Measurements from ENCODE around the gene FOXO3. TPM values are rescaled to one million over a fixed set of nuclear protein-coding genes. Genes with fewer than 3 reads are reported as not detected.

The FOXO3 gene
- total RNA-seq, 2 experiments from 2014 or later, result 7.5 to 9.0 TPM

DNA sequence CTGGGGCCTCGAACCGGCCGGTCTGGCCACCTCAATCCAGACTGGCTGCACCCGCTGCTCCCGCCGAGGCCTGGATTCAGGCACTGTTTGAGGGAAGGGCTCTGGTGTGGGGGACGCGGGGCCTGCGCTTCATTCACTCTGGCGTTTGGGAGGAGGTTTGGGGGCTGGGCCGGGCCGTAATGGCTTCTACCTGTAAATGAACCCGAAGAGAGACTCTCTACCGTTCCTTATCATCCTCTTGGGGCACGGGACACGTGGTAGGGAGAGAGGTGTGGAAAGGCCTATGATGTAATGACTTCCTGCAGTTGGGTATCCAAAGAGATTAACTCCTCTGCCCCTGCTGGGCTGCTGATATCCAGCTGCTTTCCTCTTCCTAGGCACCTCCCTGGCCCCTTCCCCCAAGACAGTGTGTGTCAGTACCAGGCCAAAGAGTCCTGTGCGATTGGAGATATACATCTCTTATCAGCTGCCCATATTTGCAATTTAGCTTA is 1.8 kb downstream of the FOXO3 start:
- no peaks in the 10 kb centered on the region for H3K9me3 Mint-ChIP-seq
- ChIA-PET POLR2A (interaction anchor here (0.9 kb wide), 1 partner anchor 16 kb away, joined by 3 read pairs; no protein-coding TSS in a partner anchor), CTCF (no interaction called here)
- H3K36me3 Mint-ChIP-seq (ENCODE audit: low read depth), result peaks cover 19% of the 10 kb centered on the region
- TF ChIP-seq, protein P1, sequence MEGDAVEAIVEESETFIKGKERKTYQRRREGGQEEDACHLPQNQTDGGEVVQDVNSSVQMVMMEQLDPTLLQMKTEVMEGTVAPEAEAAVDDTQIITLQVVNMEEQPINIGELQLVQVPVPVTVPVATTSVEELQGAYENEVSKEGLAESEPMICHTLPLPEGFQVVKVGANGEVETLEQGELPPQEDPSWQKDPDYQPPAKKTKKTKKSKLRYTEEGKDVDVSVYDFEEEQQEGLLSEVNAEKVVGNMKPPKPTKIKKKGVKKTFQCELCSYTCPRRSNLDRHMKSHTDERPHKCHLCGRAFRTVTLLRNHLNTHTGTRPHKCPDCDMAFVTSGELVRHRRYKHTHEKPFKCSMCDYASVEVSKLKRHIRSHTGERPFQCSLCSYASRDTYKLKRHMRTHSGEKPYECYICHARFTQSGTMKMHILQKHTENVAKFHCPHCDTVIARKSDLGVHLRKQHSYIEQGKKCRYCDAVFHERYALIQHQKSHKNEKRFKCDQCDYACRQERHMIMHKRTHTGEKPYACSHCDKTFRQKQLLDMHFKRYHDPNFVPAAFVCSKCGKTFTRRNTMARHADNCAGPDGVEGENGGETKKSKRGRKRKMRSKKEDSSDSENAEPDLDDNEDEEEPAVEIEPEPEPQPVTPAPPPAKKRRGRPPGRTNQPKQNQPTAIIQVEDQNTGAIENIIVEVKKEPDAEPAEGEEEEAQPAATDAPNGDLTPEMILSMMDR (IDR thresholded peaks at IDR 0.05), result no peak
- H3K4me1 Mint-ChIP-seq (ENCODE audit: low read depth), result peaks cover 45% of the 10 kb centered on the region
- ATAC-seq (no peak), DNase-seq (no peak)
- intact Hi-C loops (cut with micrococcal nuclease), result no loop called here
- peaks cover 1% of the 10 kb centered on the region for H3K27me3 Mint-ChIP-seq
- H3K27ac Mint-ChIP-seq, result no peak overlapping the region
- H3K4me3 Mint-ChIP-seq, result peak overlapping the region; percentile 39

DNA sequence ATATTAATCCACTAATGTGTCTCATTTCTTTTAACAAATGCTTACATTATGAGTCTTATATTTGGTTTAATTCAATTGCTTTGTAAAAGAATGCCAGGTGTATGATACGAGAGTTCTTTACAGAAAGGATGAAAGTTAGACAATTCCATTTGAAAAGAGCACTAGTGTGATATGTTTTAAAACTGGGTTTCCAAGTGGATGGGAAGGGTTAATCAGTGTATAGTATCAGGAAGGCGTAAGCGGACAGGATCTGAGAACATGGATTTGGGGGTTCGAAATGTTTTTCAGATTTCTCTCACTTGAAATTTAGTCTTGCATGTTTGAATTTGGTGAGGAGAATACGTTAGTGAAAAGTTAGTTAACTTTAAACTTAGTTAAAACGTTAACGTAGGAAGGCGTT is 2.6 kb downstream of the FOXO3 start:
- no peak for ATAC-seq
- Mint-ChIP-seq H3K9me3 (no peaks in the 10 kb centered on the region), H3K27ac (no peak overlapping the region), H3K36me3 (ENCODE audit: low read depth) (peaks cover 21% of the 10 kb centered on the region), H3K4me1 (ENCODE audit: low read depth) (peaks cover 49% of the 10 kb centered on the region), H3K4me3 (no peak overlapping the region), H3K27me3 (peaks cover 1% of the 10 kb centered on the region)
- no peak for DNase-seq
- intact Hi-C loops (cut with micrococcal nuclease), result no loop called here
- CTCF ChIA-PET, result no interaction called here
- POLR2A ChIA-PET, result no interaction called here
- TF ChIP-seq, protein P1 (IDR thresholded peaks at IDR 0.05), result no peak

DNA sequence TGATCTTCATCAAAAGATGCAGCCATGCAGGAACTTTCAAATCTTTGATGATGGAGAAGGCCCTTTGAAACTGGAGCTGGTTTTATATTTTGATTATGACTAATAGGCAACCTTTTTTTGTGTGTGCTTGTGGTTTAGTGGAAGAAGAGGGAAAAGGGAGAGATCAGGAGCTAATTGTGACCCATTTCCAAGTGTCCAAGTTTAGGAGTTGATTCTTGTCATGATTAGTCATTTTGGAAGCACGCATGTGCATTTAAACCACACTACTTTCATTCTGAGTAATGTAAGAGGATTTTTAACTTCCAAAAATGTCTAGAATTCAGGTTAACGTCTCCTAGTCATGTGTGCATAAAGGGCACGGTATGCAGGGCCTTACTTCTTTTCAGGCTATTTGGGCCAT is 3.5 kb downstream of the FOXO3 start:
- ATAC-seq (no peak), DNase-seq (peak; percentile 30)
- POLR2A ChIA-PET, result no interaction called here
- H3K4me3 Mint-ChIP-seq, result peak overlapping the region; percentile 16
- TF ChIP-seq, protein P1 (IDR thresholded peaks at IDR 0.05), result no peak
- peaks cover 57% of the 10 kb centered on the region for H3K4me1 Mint-ChIP-seq (ENCODE audit: low read depth)
- peaks cover 25% of the 10 kb centered on the region for H3K36me3 Mint-ChIP-seq (ENCODE audit: low read depth)
- peak overlapping the region; percentile 75 for H3K27ac Mint-ChIP-seq
- intact Hi-C loops (cut with micrococcal nuclease), result no loop called here
- peaks cover 1% of the 10 kb centered on the region for H3K27me3 Mint-ChIP-seq
- no peaks in the 10 kb centered on the region for H3K9me3 Mint-ChIP-seq
- CTCF ChIA-PET, result interaction anchor here (1.2 kb wide), 1 partner anchor 12 kb away, joined by 3 read pairs; no protein-coding TSS in a partner anchor

DNA sequence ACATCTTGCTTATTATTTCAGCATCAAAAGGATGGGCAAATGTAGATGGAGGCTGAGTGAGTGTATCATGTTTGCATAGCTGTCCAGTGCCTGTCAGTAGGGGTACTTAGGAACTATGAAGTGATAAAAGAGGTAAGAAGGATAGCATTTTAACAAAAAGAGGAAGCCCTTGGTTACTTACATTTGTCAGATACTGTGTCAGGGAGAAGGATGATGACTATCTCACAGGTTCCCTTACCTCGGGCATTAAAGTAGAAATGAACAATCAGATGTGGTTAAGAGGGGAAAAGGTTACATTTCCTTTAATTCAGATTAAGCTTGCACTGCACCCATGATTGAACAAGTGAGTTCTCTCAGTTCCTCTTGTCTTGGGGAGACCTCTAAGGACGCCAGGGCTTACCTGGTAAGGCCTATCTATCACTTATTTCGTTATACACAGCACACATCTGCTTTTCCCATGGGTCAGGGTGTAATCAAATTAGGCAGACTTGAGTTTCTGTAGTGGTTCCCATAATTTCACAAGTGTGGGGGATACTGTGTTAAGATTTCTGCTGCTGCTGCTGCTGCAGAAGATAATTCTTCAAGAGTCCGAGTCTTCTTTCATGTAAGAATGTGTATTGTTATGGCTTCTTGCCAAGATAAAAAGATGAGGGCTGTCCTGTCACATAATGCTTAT is 4.5 kb downstream of the FOXO3 start:
- H3K4me3 Mint-ChIP-seq, result peak overlapping the region; percentile 9
- peak; percentile 77 for ATAC-seq
- H3K36me3 Mint-ChIP-seq (ENCODE audit: low read depth), result peaks cover 29% of the 10 kb centered on the region
- H3K27me3 Mint-ChIP-seq, result peaks cover 1% of the 10 kb centered on the region
- ChIA-PET CTCF (no interaction called here), POLR2A (interaction anchor here (0.8 to 1.2 kb wide), 2 partner anchors 9 to 309 kb away, joined by 3 to 4 read pairs; no protein-coding TSS in a partner anchor)
- peaks cover 61% of the 10 kb centered on the region for H3K4me1 Mint-ChIP-seq (ENCODE audit: low read depth)
- intact Hi-C loops (cut with micrococcal nuclease), result loop anchor here (5.0 kb wide), 1 partner anchor 72 kb away; no protein-coding TSS in a partner anchor
- H3K27ac Mint-ChIP-seq, result peak overlapping the region; percentile 75
- no peaks in the 10 kb centered on the region for H3K9me3 Mint-ChIP-seq
- TF ChIP-seq, protein P1 (IDR thresholded peaks at IDR 0.05), result no peak
- DNase-seq, result peak; percentile 22

DNA sequence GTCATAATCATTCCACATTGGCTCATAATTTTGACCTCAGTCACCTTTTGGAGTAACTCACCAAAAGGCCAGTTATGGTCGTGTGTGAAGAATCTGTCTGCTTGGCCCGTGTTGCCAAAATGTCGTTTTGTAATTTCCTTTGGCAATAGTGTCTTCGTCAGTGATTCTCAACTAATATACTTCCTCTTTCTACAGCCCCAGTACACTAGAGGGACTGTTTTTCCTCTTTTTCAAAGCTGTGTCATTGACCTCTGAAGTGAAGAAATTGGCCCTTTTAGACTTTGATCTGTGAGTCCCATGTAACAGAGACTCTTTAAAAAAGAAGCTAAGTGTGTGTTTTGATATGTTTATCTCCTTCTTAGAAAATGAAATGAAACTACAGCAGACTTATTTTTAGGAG is 5.2 kb downstream of the FOXO3 start:
- TF ChIP-seq, protein P1 (IDR thresholded peaks at IDR 0.05), result no peak
- POLR2A ChIA-PET, result interaction anchor here (0.8 to 1.2 kb wide), 2 partner anchors 10 to 308 kb away, joined by 3 to 4 read pairs; no protein-coding TSS in a partner anchor
- Mint-ChIP-seq H3K27ac (peak overlapping the region; percentile 75), H3K27me3 (peaks cover 1% of the 10 kb centered on the region), H3K4me1 (ENCODE audit: low read depth) (peaks cover 61% of the 10 kb centered on the region), H3K36me3 (ENCODE audit: low read depth) (peaks cover 32% of the 10 kb centered on the region), H3K9me3 (no peaks in the 10 kb centered on the region), H3K4me3 (no peak overlapping the region)
- ATAC-seq, result no peak
- DNase-seq, result no peak
- intact Hi-C loops (cut with micrococcal nuclease), result loop anchor here (5.0 kb wide), 1 partner anchor 71 kb away; no protein-coding TSS in a partner anchor
- CTCF ChIA-PET, result interaction anchor here (1.1 to 1.5 kb wide), 4 partner anchors 24 to 506 kb away, joined by 3 read pairs; no protein-coding TSS in a partner anchor

Data from activated CD8-positive, alpha-beta T cell treated with anti-CD3 and anti-CD28 coated beads for 36 hours (primary cell).